ENCODE measurements around the gene KRT6A. TPM values are rescaled to one million over a fixed set of nuclear protein-coding genes. Genes with fewer than 3 reads are reported as not detected.
"Not testable (repeated sequence)": the region's sequence is repeated elsewhere in the genome, so short reads cannot be mapped to it uniquely, and the experiment has no call there.

The KRT6A gene
- total RNA-seq, 4 donors from 2014 or later = 0.30 TPM; not detected in 3

- Histone ChIP-seq H3K27ac (peak overlapping the region in 3 of 4 donors; percentile 19 to 85 (median 80)), H3K36me3 (no peaks in the 10 kb centered on the region), H3K9me3 (no peaks in the 10 kb centered on the region), H3K4me3 (no peak overlapping the region), H3K27me3 (no peaks in the 10 kb centered on the region), H3K4me1 (peaks cover 0 to 36% (median 6%) of the 10 kb centered on the region in 4 donors)
- DNase-seq (ENCODE audit: low spot score in 2 of 2) = no peak
- TF ChIP-seq, protein P1, sequence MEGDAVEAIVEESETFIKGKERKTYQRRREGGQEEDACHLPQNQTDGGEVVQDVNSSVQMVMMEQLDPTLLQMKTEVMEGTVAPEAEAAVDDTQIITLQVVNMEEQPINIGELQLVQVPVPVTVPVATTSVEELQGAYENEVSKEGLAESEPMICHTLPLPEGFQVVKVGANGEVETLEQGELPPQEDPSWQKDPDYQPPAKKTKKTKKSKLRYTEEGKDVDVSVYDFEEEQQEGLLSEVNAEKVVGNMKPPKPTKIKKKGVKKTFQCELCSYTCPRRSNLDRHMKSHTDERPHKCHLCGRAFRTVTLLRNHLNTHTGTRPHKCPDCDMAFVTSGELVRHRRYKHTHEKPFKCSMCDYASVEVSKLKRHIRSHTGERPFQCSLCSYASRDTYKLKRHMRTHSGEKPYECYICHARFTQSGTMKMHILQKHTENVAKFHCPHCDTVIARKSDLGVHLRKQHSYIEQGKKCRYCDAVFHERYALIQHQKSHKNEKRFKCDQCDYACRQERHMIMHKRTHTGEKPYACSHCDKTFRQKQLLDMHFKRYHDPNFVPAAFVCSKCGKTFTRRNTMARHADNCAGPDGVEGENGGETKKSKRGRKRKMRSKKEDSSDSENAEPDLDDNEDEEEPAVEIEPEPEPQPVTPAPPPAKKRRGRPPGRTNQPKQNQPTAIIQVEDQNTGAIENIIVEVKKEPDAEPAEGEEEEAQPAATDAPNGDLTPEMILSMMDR (IDR thresholded peaks at IDR 0.05) = no peak
- no peak for TF ChIP-seq POLR2A (IDR thresholded peaks at IDR 0.05)
- no peak for TF ChIP-seq EP300 (IDR thresholded peaks at IDR 0.05)
- WGBS, 2 donors = 36 to 47% methylated on average over 3 of the region's 3 CpGs
Measured at GRCh38 chr12:52495389-52495788, 2.3 kb upstream of the KRT6A start.

GRCh38 chr12:52494518-52494917 lies 1.5 kb upstream of the KRT6A start:
- TF ChIP-seq POLR2A (IDR thresholded peaks at IDR 0.05) (no peak), EP300 (IDR thresholded peaks at IDR 0.05) (peak; percentile 85 to 93)
- peak in 1 of 2 donors; percentile 66 for DNase-seq (ENCODE audit: low spot score in 2 of 2)

DNA sequence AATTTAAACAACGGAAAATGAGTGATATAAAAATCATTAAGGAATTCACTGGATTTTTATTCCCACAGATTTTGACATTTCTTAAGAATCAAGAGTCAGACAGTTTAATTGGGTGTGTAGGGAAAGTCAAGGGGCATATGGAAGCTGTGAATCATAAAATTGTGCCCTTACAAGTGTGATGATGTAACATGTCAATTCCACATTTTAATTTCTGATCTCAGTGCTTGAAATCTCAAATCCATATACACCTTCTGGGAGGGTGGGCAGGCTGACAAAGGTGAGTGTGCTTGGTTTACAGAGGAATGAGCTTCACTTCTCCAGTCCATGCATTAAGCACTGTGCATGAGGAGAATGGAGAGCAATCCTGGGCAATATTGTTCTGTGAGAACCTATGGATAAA lies 1.0 kb upstream of the KRT6A start:
- H3K9me3 ChIP-seq = no peaks in the 10 kb centered on the region

More at GRCh38 chr12:52494518-52494917, 1.5 kb upstream of the KRT6A start:
- peaks cover 0 to 36% (median 6%) of the 10 kb centered on the region in 4 donors for H3K4me1 ChIP-seq
- 29 to 51% methylated on average over 4 of the region's 4 CpGs for WGBS, 2 donors
- no peak overlapping the region for H3K4me3 ChIP-seq
- H3K27ac ChIP-seq = peak overlapping the region in 2 of 4 donors; percentile 56 to 85
- no peaks in the 10 kb centered on the region for H3K9me3 ChIP-seq
- H3K27me3 ChIP-seq = no peaks in the 10 kb centered on the region
- H3K36me3 ChIP-seq = no peaks in the 10 kb centered on the region

DNA sequence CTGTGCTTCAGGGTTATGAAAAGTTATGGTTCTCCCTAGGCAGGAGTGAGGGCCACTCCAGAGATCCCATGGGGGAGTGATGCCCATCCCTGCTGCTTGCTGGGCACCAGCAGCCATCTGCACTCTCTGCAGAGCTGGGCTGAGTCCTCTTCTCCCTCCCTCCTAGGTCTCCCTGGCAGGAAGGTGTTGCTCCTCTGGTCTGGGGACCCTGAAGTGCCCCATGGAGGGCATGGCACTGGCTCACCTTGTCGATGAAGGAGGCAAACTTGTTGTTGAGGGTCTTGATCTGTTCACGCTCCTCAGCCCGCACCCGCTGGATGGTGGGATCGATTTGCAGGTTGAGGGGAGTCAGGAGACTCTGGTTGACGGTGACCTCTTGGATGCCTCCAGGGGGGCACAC lies 652 bp downstream of the KRT6A start:
- H3K36me3 ChIP-seq; DNase-seq (ENCODE audit: low spot score in 2 of 2); H3K9me3 ChIP-seq; H3K27ac ChIP-seq; H3K4me3 ChIP-seq; H3K27me3 ChIP-seq: not testable (repeated sequence)
- peaks cover 0 to 36% (median 6%) of the 10 kb centered on the region in 4 donors for H3K4me1 ChIP-seq
- 88% methylated on average over 5 of the region's 6 CpGs; no CpG with 5 or more reads in 1 of the 2 donors for WGBS, 2 donors

More for the DNA sequence above, 1.0 kb upstream of the KRT6A start:
- Histone ChIP-seq H3K4me1 (peaks cover 0 to 36% (median 6%) of the 10 kb centered on the region in 4 donors), H3K27ac (peak overlapping the region in 3 of 4 donors; percentile 15 to 76 (median 56)), H3K4me3 (no peak overlapping the region), H3K27me3 (no peaks in the 10 kb centered on the region), H3K36me3 (no peaks in the 10 kb centered on the region)
- no peak for DNase-seq (ENCODE audit: low spot score in 2 of 2)
- TF ChIP-seq POLR2A (IDR thresholded peaks at IDR 0.05) (no peak), EP300 (IDR thresholded peaks at IDR 0.05) (no peak)
- TF ChIP-seq, protein P1 (IDR thresholded peaks at IDR 0.05) = no peak
- 82 to 83% methylated on average over 1 of the region's 1 CpG for WGBS, 2 donors

- H3K27me3 ChIP-seq; H3K4me3 ChIP-seq; H3K9me3 ChIP-seq; H3K36me3 ChIP-seq; H3K27ac ChIP-seq; DNase-seq (ENCODE audit: low spot score in 2 of 2): not testable (repeated sequence)
- 79 to 83% methylated on average over 8 of the region's 8 CpGs for WGBS, 2 donors
- peaks cover 0 to 33% (median 6%) of the 10 kb centered on the region in 4 donors for H3K4me1 ChIP-seq
Measured at GRCh38 chr12:52491495-52491894, 1.6 kb downstream of the KRT6A start.

DNA sequence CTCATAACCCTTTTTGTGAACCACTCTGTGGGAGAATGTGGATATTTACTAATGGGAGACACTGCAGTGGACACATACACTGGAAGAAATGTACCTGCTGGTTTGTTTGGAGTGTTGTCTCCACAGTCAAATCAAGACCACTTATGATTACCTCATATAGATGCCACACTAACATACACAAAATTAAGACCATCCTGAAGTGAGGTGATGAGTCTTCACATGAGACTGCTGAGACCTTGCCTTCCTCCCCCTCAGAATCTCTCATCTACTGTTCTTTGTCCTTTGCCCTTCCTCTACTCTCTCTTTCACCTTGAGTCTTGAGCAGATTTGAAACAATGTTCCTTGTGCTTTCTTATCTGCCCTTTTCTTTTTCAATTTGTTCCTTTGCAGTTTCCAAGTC lies 4.3 kb downstream of the KRT6A start:
- Histone ChIP-seq H3K27ac (no peak overlapping the region), H3K4me3 (no peak overlapping the region), H3K27me3 (no peaks in the 10 kb centered on the region), H3K4me1 (peaks cover 0 to 7% (median 0%) of the 10 kb centered on the region in 4 donors), H3K9me3 (peaks cover 0 to 3% (median 0%) of the 10 kb centered on the region in 4 donors), H3K36me3 (no peaks in the 10 kb centered on the region)
- no peak for DNase-seq (ENCODE audit: low spot score in 2 of 2)
- no peak for TF ChIP-seq POLR2A (IDR thresholded peaks at IDR 0.05)

DNA sequence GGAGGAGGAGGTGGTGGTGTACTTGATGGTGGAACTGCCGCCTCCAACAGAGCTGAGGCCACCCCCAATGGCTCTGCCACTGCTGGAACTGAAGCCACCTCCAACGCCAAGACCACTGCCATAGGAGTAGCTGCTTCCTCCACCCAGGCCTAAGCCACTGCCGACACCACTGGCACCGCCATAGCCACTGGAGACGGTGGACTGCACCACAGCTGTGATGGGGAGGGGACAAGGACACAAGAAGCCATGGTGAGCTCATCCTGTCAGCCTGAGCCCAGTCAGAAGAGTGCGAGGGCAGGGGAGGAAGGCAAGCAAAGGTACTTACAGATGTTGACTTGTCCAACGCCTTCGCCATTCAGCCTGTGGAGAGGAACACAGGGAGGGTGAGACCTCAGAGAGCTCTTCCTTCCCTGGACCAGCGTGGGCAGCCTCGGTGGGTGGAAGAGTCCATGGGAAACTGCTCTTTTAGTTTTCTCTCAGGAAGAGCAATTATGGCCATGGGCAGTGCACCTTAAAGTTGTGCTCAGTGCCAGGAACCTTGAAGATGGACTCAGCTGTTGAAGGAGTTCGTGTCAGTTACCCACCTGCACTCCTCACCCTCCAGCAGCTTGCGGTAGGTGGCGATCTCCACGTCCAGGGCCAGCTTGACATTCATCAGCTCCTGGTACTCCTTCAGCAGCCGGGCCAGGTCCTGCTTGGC lies 5.2 kb downstream of the KRT6A start:
- not testable (repeated sequence) for H3K4me3 ChIP-seq; DNase-seq (ENCODE audit: low spot score in 2 of 2); H3K4me1 ChIP-seq; H3K9me3 ChIP-seq; H3K27ac ChIP-seq; H3K36me3 ChIP-seq; H3K27me3 ChIP-seq
- whole genome bisulfite sequencing, 2 donors = 94 to 95% methylated on average over 11 of the region's 15 CpGs
